Esophagus squamous epithelium (tissue), 5 donors: ENCODE measurements around the gene RARRES1. TPM values are rescaled to one million over a fixed set of nuclear protein-coding genes. Genes with fewer than 3 reads are reported as not detected.

Experiments
- DNase-seq: peaks from one replicate; lab custom pipeline; 2025; lab: John Stamatoyannopoulos, UW
- H3K27ac ChIP-seq, 4 donors: fragments of 200-600 bp; sonication (generic); one replicate each; pipeline ENCODE4 v1.5.1; 2016 to 2019; ENCODE audit warnings: mild to moderate bottlenecking in 1 of 4
- H3K27me3 ChIP-seq, 4 donors: fragments of 200-600 bp; sonication (generic); 1 replicate in 3 of 4; 2 replicates in 1 of 4; pipeline versions ENCODE4 v1.5.1 to v1.6.0; 2017 to 2021; ENCODE audit warnings: antibody characterized with exemption in 1 of 4
- H3K36me3 ChIP-seq, 3 donors: fragments of 200-600 bp; sonication (generic); one replicate each; pipeline ENCODE4 v1.5.1; 2016 to 2019
- H3K4me1 ChIP-seq, 3 donors: fragments of 200-600 bp; sonication (generic); one replicate each; pipeline ENCODE4 v1.5.1; 2017 to 2019
- H3K4me3 ChIP-seq, 4 donors: fragments of 200-600 bp; sonication (generic); 1 replicate in 3 of 4; 2 replicates in 1 of 4; pipeline ENCODE4 v1.5.1; 2016 to 2019; ENCODE audit warnings: mild to moderate bottlenecking in 2 of 4, moderate library complexity in 1 of 4
- H3K9me3 ChIP-seq, 3 donors: fragments of 200-600 bp; sonication (generic); one replicate each; pipeline ENCODE4 v1.5.1; 2016 to 2019
- CTCF ChIP-seq, 6 experiments: fragments of 450-650 bp in 4 of 6; fragments of 200-600 bp in 2 of 6; sonication (generic) in 2 of 6; IDR thresholded peaks; one replicate each; pipeline ENCODE4 v1.5.1; 2016 to 2019; ENCODE audit warnings: antibody characterized with exemption in 6 of 6, mild to moderate bottlenecking in 4 of 6, moderate library complexity in 4 of 6
- POLR2A ChIP-seq, 4 donors: fragments of 450-650 bp; IDR thresholded peaks; one replicate each; pipeline ENCODE4 v1.6.1; 2017; ENCODE audit warnings: antibody characterized with exemption in 4 of 4, mild to moderate bottlenecking in 4 of 4, moderate library complexity in 3 of 4
- WGBS, 2 donors: methylation state at CpG; one replicate each; pipeline ENCODE4 v1.1.5; 2018; 5-methylcytosine and 5-hydroxymethylcytosine counted together
- intact Hi-C: fragments of 100-400 bp; cut with DNase I; formaldehyde crosslinking; loops from one replicate; pipeline ENCODE4 v1.15.0; 2022
- total RNA-seq, 4 donors: library from RNA; depleted of rRNA; stranded (reverse); fragments of >200 nt; gene quantifications; one replicate each; pipeline ENCODE4 v1.1.0, GENCODE V29; 2016
- donor health status: DM: yes; HTN: yes; CAD: no.

The RARRES1 gene
- total RNA-seq, 4 donors from 2014 or later, result 1.4 to 53.3 (median 6.4) TPM

GRCh38 chr3:158737410-158737809, 5.2 kb upstream of the RARRES1 start:
- TF ChIP-seq POLR2A (IDR thresholded peaks at IDR 0.05), result no peak
- no peak for TF ChIP-seq CTCF (IDR thresholded peaks at IDR 0.05)
- Histone ChIP-seq H3K36me3 (peaks cover 0 to 6% (median 0%) of the 10 kb centered on the region in 3 donors), H3K4me3 (no peak overlapping the region), H3K27ac (no peak overlapping the region), H3K27me3 (no peaks in the 10 kb centered on the region), H3K9me3 (no peaks in the 10 kb centered on the region), H3K4me1 (peaks cover 3 to 20% (median 4%) of the 10 kb centered on the region in 3 donors)
- intact Hi-C loops, result no loop called here
- no peak for DNase-seq
- 71 to 85% methylated on average over 2 of the region's 2 CpGs for WGBS, 2 donors

- no peaks in the 10 kb centered on the region for H3K9me3 ChIP-seq
- H3K4me1 ChIP-seq, result peaks cover 10 to 37% (median 14%) of the 10 kb centered on the region in 3 donors
- no peak overlapping the region for H3K4me3 ChIP-seq
- 73 to 77% methylated on average over 6 to 7 of the region's 7 CpGs for WGBS, 2 donors
- intact Hi-C loops, result no loop called here
- no peaks in the 10 kb centered on the region for H3K36me3 ChIP-seq
- H3K27ac ChIP-seq, result no peak overlapping the region
- TF ChIP-seq POLR2A (IDR thresholded peaks at IDR 0.05) (no peak), CTCF (IDR thresholded peaks at IDR 0.05) (no peak)
- no peaks in the 10 kb centered on the region for H3K27me3 ChIP-seq
- no peak for DNase-seq
Measured at GRCh38 chr3:158735296-158736033, 3.2 kb upstream of the RARRES1 start.

- H3K9me3 ChIP-seq, result no peaks in the 10 kb centered on the region
- 70 to 93% methylated on average over 2 to 3 of the region's 3 CpGs for WGBS, 2 donors
- TF ChIP-seq CTCF (IDR thresholded peaks at IDR 0.05) (no peak), POLR2A (IDR thresholded peaks at IDR 0.05) (no peak)
- peaks cover 10 to 37% (median 14%) of the 10 kb centered on the region in 3 donors for H3K4me1 ChIP-seq
- H3K27me3 ChIP-seq, result no peaks in the 10 kb centered on the region
- DNase-seq, result no peak
- no peak overlapping the region for H3K4me3 ChIP-seq
- intact Hi-C loops, result no loop called here
- no peaks in the 10 kb centered on the region for H3K36me3 ChIP-seq
- peak overlapping the region in 2 of 4 donors; percentile 11 to 87 for H3K27ac ChIP-seq
Measured at GRCh38 chr3:158733656-158734055, 1.4 kb upstream of the RARRES1 start.

GRCh38 chr3:158732856-158733200, 571 bp upstream of the RARRES1 start:
- no peaks in the 10 kb centered on the region for H3K27me3 ChIP-seq
- H3K9me3 ChIP-seq, result no peaks in the 10 kb centered on the region
- WGBS, 2 donors, result 29 to 41% methylated on average over 10 to 15 of the region's 15 CpGs
- H3K36me3 ChIP-seq, result no peaks in the 10 kb centered on the region
- peaks cover 13 to 43% (median 18%) of the 10 kb centered on the region in 3 donors for H3K4me1 ChIP-seq
- intact Hi-C loops, result no loop called here
- H3K27ac ChIP-seq, result peak overlapping the region; percentile 62 to 89 (median 82)
- TF ChIP-seq CTCF (IDR thresholded peaks at IDR 0.05), result no peak
- TF ChIP-seq POLR2A (IDR thresholded peaks at IDR 0.05), result no peak
- no peak for DNase-seq
- H3K4me3 ChIP-seq, result peak overlapping the region; percentile 63 to 79 (median 76)

- DNase-seq, result no peak
- no peak for TF ChIP-seq POLR2A (IDR thresholded peaks at IDR 0.05)
- no peak for TF ChIP-seq CTCF (IDR thresholded peaks at IDR 0.05)
- Histone ChIP-seq H3K27ac (peak overlapping the region; percentile 62 to 89 (median 82)), H3K4me1 (peaks cover 18 to 54% (median 23%) of the 10 kb centered on the region in 3 donors), H3K4me3 (peak overlapping the region; percentile 63 to 79 (median 76)), H3K27me3 (no peaks in the 10 kb centered on the region), H3K9me3 (no peaks in the 10 kb centered on the region), H3K36me3 (no peaks in the 10 kb centered on the region)
- intact Hi-C loops, result no loop called here
- WGBS, 2 donors, result 70 to 74% methylated on average over 10 to 13 of the region's 14 CpGs
Measured at GRCh38 chr3:158731486-158731885, 771 bp downstream of the RARRES1 start.
